K562 (cell line): ENCODE measurements around the gene LEO1. TPM values are rescaled to one million over a fixed set of nuclear protein-coding genes. Genes with fewer than 3 reads are reported as not detected.

ENCODE experiments used
- ATF1 ChIP-seq, 2 experiments: fragments of 450-650 bp in 1 of 2; IDR thresholded peaks; 2 replicates each; pipeline ENCODE4 v1.6.1; 2016; ENCODE audit warnings: missing compliant biosample characterization in 1 of 2, missing genetic modification characterization in 1 of 2
- CBX1 ChIP-seq: sonication (generic); IDR thresholded peaks from 2 replicates; pipeline ENCODE4 v1.6.1; 2016; ENCODE audit warnings: antibody characterized with exemption, low read depth, mild to moderate bottlenecking
- FOSL1 ChIP-seq: fragments of 200-800 bp; sonication (Bioruptor generic); conservative IDR thresholded peaks from 2 replicates; pipeline ENCODE4 v1.6.1; 2016; ENCODE audit warnings: missing genetic modification characterization, missing compliant biosample characterization
- FOXM1 ChIP-seq, 2 experiments: fragments of 450-650 bp in 1 of 2; sonication (generic) in 1 of 2; formaldehyde crosslinking in 1 of 2; IDR thresholded peaks; 2 replicates each; pipeline versions ENCODE4 v1.6.1 to v1.9.0; 2017 to 2022; ENCODE audit warnings: low read depth in 2 of 2, mild to moderate bottlenecking in 2 of 2, missing genetic modification reagents in 1 of 2, moderate library complexity in 1 of 2
- GABPA ChIP-seq: fragments of 200-800 bp; sonication (Bioruptor generic); conservative IDR thresholded peaks from 2 replicates; pipeline ENCODE4 v1.6.1; 2016; ENCODE audit warnings: low read depth, missing genetic modification characterization, missing compliant biosample characterization
- NR2C2 ChIP-seq, 2 experiments: fragments of 200-800 bp in 1 of 2; sonication (Bioruptor generic) in 1 of 2; sonication (generic) in 1 of 2; formaldehyde crosslinking in 1 of 2; IDR thresholded peaks; 2 replicates each; pipeline versions ENCODE4 v1.6.1 to v1.8.0; 2016 to 2022; ENCODE audit warnings: mild to moderate bottlenecking in 1 of 2, missing compliant biosample characterization in 1 of 2, missing genetic modification characterization in 1 of 2, missing genetic modification reagents in 1 of 2
- POLR2H ChIP-seq: IDR thresholded peaks from 2 replicates; pipeline ENCODE4 v1.6.1; 2016; ENCODE audit warnings: missing genetic modification characterization, low read depth, mild to moderate bottlenecking, control low read depth, missing compliant biosample characterization, moderate library complexity
- RNF2 ChIP-seq: sonication (generic); IDR thresholded peaks from 2 replicates; pipeline ENCODE4 v1.6.1; 2016
- SMARCA4 ChIP-seq: fragments of 450-650 bp; IDR thresholded peaks from 2 replicates; pipeline ENCODE4 v1.6.1; 2016
- ZKSCAN3 ChIP-seq: fragments of 250-450 bp; sonication (Bioruptor Pico); IDR thresholded peaks from 2 replicates; pipeline ENCODE4 v1.4.0; 2020
- ZNF133 ChIP-seq: fragments of 250-450 bp; sonication (Bioruptor Pico); IDR thresholded peaks from 2 replicates; pipeline ENCODE4 v1.4.0; 2020; ENCODE audit warnings: mild to moderate bottlenecking
- ZNF282 ChIP-seq: sonication (generic); formaldehyde crosslinking; IDR thresholded peaks from 2 replicates; pipeline ENCODE4 v1.8.1; 2023; ENCODE audit warnings: missing genetic modification reagents
- ZNF584 ChIP-seq: fragments of 200-800 bp; sonication (Bioruptor generic); IDR thresholded peaks from 2 replicates; pipeline ENCODE4 v1.6.1; 2016; ENCODE audit warnings: low read depth, mild to moderate bottlenecking, missing genetic modification characterization, missing compliant biosample characterization
- polyA plus RNA-seq, 8 experiments: library from polyadenylated mRNA; depleted of rRNA in 4 of 8; stranded (reverse) in 5 of 8; unstranded in 3 of 8; fragments of >200 nt; fragmentation: Nextera tagmentation in 2 of 8; fragmentation: Illumina TruSeq in 1 of 8; extraction: Ambion mirVana in 2 of 8; extraction: Trizol in 1 of 8; gene quantifications; 2 replicates each; pipeline versions ENCODE4 v1.2.1 to v1.2.3, GENCODE V29; 2011 to 2014; ENCODE audit warnings: inconsistent platforms in 1 of 8, missing spikeins in 1 of 8
- total RNA-seq, 7 experiments: library from RNA; depleted of rRNA in 6 of 7; stranded (reverse); fragments of >200 nt in 6 of 7; fragmentation: Illumina TruSeq in 2 of 7; extraction: Trizol in 2 of 7; gene quantifications; 2 replicates each; pipeline versions ENCODE4 v1.2.1 to v1.2.3, GENCODE V29; 2011 to 2021; ENCODE audit warnings: low replicate concordance in 1 of 7
- TF ChIP-seq, protein P1 (sequence below): fragments of 450-650 bp; IDR thresholded peaks from 2 replicates; pipeline ENCODE4 v1.6.1; 2016; ENCODE audit warnings: mild to moderate bottlenecking, moderate library complexity

Gene LEO1
- total and polyA plus RNA-seq, 9 of the 15 experiments (the other 6 are each of a cell fraction or from before 2014, with no cell fraction given): 8.4 to 48.3 (median 37.9) TPM

DNA sequence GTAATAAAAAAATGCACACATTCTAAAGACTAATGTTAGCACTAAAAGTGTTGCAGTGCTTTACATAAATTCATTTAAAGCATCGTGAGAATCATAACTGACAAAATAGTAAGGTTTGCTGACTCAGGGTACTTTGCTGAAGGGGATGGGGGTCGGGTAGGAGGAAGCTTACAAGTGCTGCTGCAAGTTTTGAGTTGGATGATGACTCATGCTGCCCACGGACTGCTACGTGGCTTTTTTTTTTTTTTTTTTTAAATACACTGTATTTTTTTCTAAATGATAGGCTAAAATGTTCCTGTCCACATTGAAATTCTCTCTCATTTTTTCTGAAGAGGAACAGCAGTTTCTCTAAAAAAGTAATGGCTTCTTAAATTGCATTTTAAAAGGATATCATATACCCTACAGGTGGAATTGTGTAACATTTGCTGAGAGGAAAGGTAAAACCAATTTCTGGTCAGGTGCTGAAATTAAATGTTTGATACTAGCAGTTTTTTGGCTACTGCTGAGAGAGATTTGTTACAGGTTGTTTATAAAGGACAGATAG, 49.6 kb upstream of the LEO1 start (continued):
- TF ChIP-seq ATF1 (CRISPR knock-in tag; IDR thresholded peaks at IDR 0.05): no peak
- peak; percentile 77 for TF ChIP-seq ATF1 (tag; IDR thresholded peaks at IDR 0.05)
- TF ChIP-seq ZNF584 (CRISPR knock-in tag): no peak
- peak; percentile 94 for TF ChIP-seq SMARCA4
- TF ChIP-seq, protein P1, sequence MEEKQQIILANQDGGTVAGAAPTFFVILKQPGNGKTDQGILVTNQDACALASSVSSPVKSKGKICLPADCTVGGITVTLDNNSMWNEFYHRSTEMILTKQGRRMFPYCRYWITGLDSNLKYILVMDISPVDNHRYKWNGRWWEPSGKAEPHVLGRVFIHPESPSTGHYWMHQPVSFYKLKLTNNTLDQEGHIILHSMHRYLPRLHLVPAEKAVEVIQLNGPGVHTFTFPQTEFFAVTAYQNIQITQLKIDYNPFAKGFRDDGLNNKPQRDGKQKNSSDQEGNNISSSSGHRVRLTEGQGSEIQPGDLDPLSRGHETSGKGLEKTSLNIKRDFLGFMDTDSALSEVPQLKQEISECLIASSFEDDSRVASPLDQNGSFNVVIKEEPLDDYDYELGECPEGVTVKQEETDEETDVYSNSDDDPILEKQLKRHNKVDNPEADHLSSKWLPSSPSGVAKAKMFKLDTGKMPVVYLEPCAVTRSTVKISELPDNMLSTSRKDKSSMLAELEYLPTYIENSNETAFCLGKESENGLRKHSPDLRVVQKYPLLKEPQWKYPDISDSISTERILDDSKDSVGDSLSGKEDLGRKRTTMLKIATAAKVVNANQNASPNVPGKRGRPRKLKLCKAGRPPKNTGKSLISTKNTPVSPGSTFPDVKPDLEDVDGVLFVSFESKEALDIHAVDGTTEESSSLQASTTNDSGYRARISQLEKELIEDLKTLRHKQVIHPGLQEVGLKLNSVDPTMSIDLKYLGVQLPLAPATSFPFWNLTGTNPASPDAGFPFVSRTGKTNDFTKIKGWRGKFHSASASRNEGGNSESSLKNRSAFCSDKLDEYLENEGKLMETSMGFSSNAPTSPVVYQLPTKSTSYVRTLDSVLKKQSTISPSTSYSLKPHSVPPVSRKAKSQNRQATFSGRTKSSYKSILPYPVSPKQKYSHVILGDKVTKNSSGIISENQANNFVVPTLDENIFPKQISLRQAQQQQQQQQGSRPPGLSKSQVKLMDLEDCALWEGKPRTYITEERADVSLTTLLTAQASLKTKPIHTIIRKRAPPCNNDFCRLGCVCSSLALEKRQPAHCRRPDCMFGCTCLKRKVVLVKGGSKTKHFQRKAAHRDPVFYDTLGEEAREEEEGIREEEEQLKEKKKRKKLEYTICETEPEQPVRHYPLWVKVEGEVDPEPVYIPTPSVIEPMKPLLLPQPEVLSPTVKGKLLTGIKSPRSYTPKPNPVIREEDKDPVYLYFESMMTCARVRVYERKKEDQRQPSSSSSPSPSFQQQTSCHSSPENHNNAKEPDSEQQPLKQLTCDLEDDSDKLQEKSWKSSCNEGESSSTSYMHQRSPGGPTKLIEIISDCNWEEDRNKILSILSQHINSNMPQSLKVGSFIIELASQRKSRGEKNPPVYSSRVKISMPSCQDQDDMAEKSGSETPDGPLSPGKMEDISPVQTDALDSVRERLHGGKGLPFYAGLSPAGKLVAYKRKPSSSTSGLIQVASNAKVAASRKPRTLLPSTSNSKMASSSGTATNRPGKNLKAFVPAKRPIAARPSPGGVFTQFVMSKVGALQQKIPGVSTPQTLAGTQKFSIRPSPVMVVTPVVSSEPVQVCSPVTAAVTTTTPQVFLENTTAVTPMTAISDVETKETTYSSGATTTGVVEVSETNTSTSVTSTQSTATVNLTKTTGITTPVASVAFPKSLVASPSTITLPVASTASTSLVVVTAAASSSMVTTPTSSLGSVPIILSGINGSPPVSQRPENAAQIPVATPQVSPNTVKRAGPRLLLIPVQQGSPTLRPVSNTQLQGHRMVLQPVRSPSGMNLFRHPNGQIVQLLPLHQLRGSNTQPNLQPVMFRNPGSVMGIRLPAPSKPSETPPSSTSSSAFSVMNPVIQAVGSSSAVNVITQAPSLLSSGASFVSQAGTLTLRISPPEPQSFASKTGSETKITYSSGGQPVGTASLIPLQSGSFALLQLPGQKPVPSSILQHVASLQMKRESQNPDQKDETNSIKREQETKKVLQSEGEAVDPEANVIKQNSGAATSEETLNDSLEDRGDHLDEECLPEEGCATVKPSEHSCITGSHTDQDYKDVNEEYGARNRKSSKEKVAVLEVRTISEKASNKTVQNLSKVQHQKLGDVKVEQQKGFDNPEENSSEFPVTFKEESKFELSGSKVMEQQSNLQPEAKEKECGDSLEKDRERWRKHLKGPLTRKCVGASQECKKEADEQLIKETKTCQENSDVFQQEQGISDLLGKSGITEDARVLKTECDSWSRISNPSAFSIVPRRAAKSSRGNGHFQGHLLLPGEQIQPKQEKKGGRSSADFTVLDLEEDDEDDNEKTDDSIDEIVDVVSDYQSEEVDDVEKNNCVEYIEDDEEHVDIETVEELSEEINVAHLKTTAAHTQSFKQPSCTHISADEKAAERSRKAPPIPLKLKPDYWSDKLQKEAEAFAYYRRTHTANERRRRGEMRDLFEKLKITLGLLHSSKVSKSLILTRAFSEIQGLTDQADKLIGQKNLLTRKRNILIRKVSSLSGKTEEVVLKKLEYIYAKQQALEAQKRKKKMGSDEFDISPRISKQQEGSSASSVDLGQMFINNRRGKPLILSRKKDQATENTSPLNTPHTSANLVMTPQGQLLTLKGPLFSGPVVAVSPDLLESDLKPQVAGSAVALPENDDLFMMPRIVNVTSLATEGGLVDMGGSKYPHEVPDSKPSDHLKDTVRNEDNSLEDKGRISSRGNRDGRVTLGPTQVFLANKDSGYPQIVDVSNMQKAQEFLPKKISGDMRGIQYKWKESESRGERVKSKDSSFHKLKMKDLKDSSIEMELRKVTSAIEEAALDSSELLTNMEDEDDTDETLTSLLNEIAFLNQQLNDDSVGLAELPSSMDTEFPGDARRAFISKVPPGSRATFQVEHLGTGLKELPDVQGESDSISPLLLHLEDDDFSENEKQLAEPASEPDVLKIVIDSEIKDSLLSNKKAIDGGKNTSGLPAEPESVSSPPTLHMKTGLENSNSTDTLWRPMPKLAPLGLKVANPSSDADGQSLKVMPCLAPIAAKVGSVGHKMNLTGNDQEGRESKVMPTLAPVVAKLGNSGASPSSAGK: 0 out of 2 replicates have a peak, but pooled peaks have one; percentile 3
- 0 out of 2 replicates have a peak, but pooled peaks have one; percentile 13 for TF ChIP-seq GABPA (tag)
- no peak for TF ChIP-seq ZKSCAN3 (CRISPR knock-in tag)
- TF ChIP-seq POLR2H (tag): peak; percentile 70
- TF ChIP-seq NR2C2 (CRISPR knock-in tag; IDR thresholded peaks at IDR 0.05): no peak
- 0 out of 2 replicates have a peak, but pooled peaks have one; percentile 4 for TF ChIP-seq NR2C2 (tag; IDR thresholded peaks at IDR 0.05)
- TF ChIP-seq FOSL1 (tag): peak; percentile 98
- TF ChIP-seq CBX1: no peak
- peak; percentile 56; the same call in 1 of the 2 replicates for TF ChIP-seq FOXM1 (IDR thresholded peaks at IDR 0.05; ENCODE audit: low read depth)
- no peak for TF ChIP-seq FOXM1 (CRISPR knock-in tag; IDR thresholded peaks at IDR 0.05; ENCODE audit: low read depth)
- TF ChIP-seq RNF2: peak; percentile 44; the same call in 1 of the 2 replicates
- TF ChIP-seq ZNF133: no peak
- no peak for TF ChIP-seq ZNF282 (CRISPR knock-in tag)
